HCT116 (cell line): ENCODE data around the gene BCL2L15. TPM values are rescaled to one million over a fixed set of nuclear protein-coding genes. Genes with fewer than 3 reads are reported as not detected.

Experiments
- ATAC-seq: fragments of 200-7000 bp; cut with Tn5 transposase; 2 replicates; pipeline ENCODE4 v1.9.1; 2020; ENCODE audit warnings: mild to moderate bottlenecking, moderate library complexity
- BruUV-seq: library from RNA; stranded (reverse); fragments of 400-500 nt; replicated peaks from 2 replicates; lab custom pipeline; 2021; lab: Mats Ljungman, UMichigan
- CTCF ChIA-PET: fragments of 300-600 bp; sonication (Branson Sonifier 250); formaldehyde crosslinking; loops from one replicate; lab custom pipeline; 2021; ENCODE audit warnings: antibody characterized with exemption; lab: Charles Lee
- POLR2A ChIA-PET: fragments of 300-600, 350-600 bp; sonication (Branson Sonifier 250); formaldehyde crosslinking; loops from one replicate; lab custom pipeline; 2021; ENCODE audit warnings: antibody characterized with exemption; lab: Charles Lee
- RAD21 ChIA-PET, 2 experiments: fragments of 300-600 bp; sonication (Branson Sonifier 250); formaldehyde crosslinking; loops; one replicate each; lab custom pipeline; 2023; ENCODE audit warnings: low total read pairs in 2 of 2; ENCODE audit not compliant: uncharacterized antibody in 2 of 2, unreplicated experiment in 2 of 2, low non-redundant PET in 1 of 2; lab: Charles Lee
- DNase-seq: peaks from one replicate; pipeline ENCODE4 v3.0.0-alpha.2; 2010; ENCODE audit warnings: low read depth, low spot score
- H2AFZ ChIP-seq: fragments of 200-600 bp; shearing (Covaris generic), sonication (generic); 2 replicates; pipeline ENCODE4 v1.6.1; 2017; ENCODE audit warnings: low read depth, mixed run types, mixed read lengths, antibody characterized with exemption, low read length; ENCODE audit not compliant: poor library complexity, severe bottlenecking
- H3K27ac ChIP-seq: 2 replicates; pipeline ENCODE4 v1.5.1; 2012; ENCODE audit warnings: low read depth, low read length
- H3K27me3 ChIP-seq: fragments of 200-600 bp; sonication (generic); 2 replicates; pipeline ENCODE4 v1.6.1; 2016; ENCODE audit warnings: mixed run types, low read length, mixed read lengths; ENCODE audit not compliant: insufficient read depth
- H3K36me3 ChIP-seq, 2 experiments: fragments of 200-500 bp in 1 of 2; fragments of 200-600 bp in 1 of 2; sonication (Bioruptor generic) in 1 of 2; sonication (generic) in 1 of 2; 2 replicates each; pipeline versions ENCODE4 v1.5.1 to v1.6.1; 2014 to 2016; ENCODE audit warnings: low read length in 2 of 2, inconsistent platforms in 1 of 2, mixed read lengths in 1 of 2, mixed run types in 1 of 2; ENCODE audit not compliant: insufficient read depth in 2 of 2, control insufficient read depth in 1 of 2
- H3K4me1 ChIP-seq, 2 experiments: fragments of 200-600 bp in 1 of 2; sonication (generic) in 1 of 2; 2 replicates each; pipeline versions ENCODE4 v1.5.1 to v1.6.1; 2012 to 2017; ENCODE audit warnings: low read length in 2 of 2, inconsistent platforms in 1 of 2, mild to moderate bottlenecking in 1 of 2, mixed read lengths in 1 of 2, mixed run types in 1 of 2, moderate library complexity in 1 of 2; ENCODE audit not compliant: insufficient read depth in 2 of 2, control insufficient read depth in 1 of 2
- H3K4me2 ChIP-seq: fragments of 200-600 bp; sonication (generic); 2 replicates; pipeline ENCODE4 v1.6.1; 2017; ENCODE audit warnings: mixed run types, low read length, mixed read lengths
- H3K4me3 ChIP-seq, 2 experiments: fragments of 200-600 bp in 1 of 2; sonication (generic) in 1 of 2; replicated peaks in 1 of 2; 2 replicates each; pipeline ENCODE4 v1.5.1; 2011 to 2016; ENCODE audit warnings: low read length in 2 of 2, control low read depth in 1 of 2, low read depth in 1 of 2, mild to moderate bottlenecking in 1 of 2, mixed read lengths in 1 of 2, mixed run types in 1 of 2
- H3K79me2 ChIP-seq: fragments of 200-600 bp; sonication (generic); 2 replicates; pipeline ENCODE4 v1.6.1; 2017; ENCODE audit warnings: mild to moderate bottlenecking, mixed run types, low read length, moderate library complexity, mixed read lengths; ENCODE audit not compliant: insufficient read depth
- H3K9ac ChIP-seq: fragments of 200-600 bp; sonication (generic); 2 replicates; pipeline ENCODE4 v1.6.1; 2016; ENCODE audit warnings: low read length, mixed read lengths
- H3K9me2 ChIP-seq: fragments of 200-600 bp; sonication (generic), shearing (Covaris generic); 2 replicates; pipeline ENCODE4 v1.6.1; 2017; ENCODE audit warnings: mixed run types, mild to moderate bottlenecking, moderate library complexity; ENCODE audit not compliant: insufficient read depth
- H3K9me3 ChIP-seq, 2 experiments: fragments of 200-500 bp in 1 of 2; fragments of 200-600 bp in 1 of 2; sonication (Bioruptor generic) in 1 of 2; sonication (generic) in 1 of 2; 2 replicates each; pipeline ENCODE4 v1.6.1; 2014 to 2017; ENCODE audit warnings: low read length in 2 of 2, mixed read lengths in 2 of 2, inconsistent platforms in 1 of 2, low read depth in 1 of 2, mild to moderate bottlenecking in 1 of 2, mixed run types in 1 of 2, moderate library complexity in 1 of 2; ENCODE audit not compliant: control insufficient read depth in 1 of 2, insufficient read depth in 1 of 2
- H4K20me1 ChIP-seq: fragments of 200-600 bp; sonication (generic), shearing (Covaris generic); 2 replicates; pipeline ENCODE4 v1.6.1; 2017; ENCODE audit warnings: mixed run types, mild to moderate bottlenecking, moderate library complexity; ENCODE audit not compliant: insufficient read depth
- CBX3 ChIP-seq: IDR thresholded peaks from 2 replicates; pipeline ENCODE4 v1.6.1; 2012; ENCODE audit warnings: low read depth
- ZBTB33 ChIP-seq: IDR thresholded peaks from 2 replicates; pipeline ENCODE4 v1.6.1; 2011; ENCODE audit warnings: mild to moderate bottlenecking, low read length, moderate library complexity; ENCODE audit not compliant: insufficient replicate concordance; ENCODE audit errors: extremely low read depth
- ZFX ChIP-seq: fragments of 450-650 bp; IDR thresholded peaks from 2 replicates; pipeline ENCODE4 v1.6.1; 2017
- intact Hi-C: fragments of 100-400 bp; cut with micrococcal nuclease; formaldehyde crosslinking; loops from 2 replicates; pipeline ENCODE4 v1.10.0; 2022
- total RNA-seq: library from RNA; stranded (reverse); gene quantifications from one replicate; pipeline ENCODE4 v1.2.1, GENCODE V29; 2021; ENCODE audit not compliant: unreplicated experiment

The BCL2L15 gene
- total RNA-seq, 1 experiment from 2014 or later = 0.54 TPM

GRCh38 chr1:113904293-113904673 lies 16.9 kb upstream of the BCL2L15 start:
- Histone ChIP-seq H3K9ac (peak overlapping the region; percentile 68), H3K27me3 (no peaks in the 10 kb centered on the region), H3K4me1 (peaks cover 4 to 15% of the 10 kb centered on the region in 2 experiments; a peak in 3 of 4 replicates), H3K9me3 (no peaks in the 10 kb centered on the region), H3K79me2 (peaks cover 26% of the 10 kb centered on the region), H2AFZ (peak overlapping the region; percentile 4), H3K4me2 (peak overlapping the region; percentile 86), H3K9me2 (no peaks in the 10 kb centered on the region), H3K27ac (peak overlapping the region; percentile 83), H3K36me3 (peaks cover 6 to 8% of the 10 kb centered on the region in 2 experiments; a peak in 1 of 4 replicates), H4K20me1 (no peaks in the 10 kb centered on the region), H3K4me3 (peak overlapping the region; percentile 99)
- DNase-seq (no peak), ATAC-seq (peak; percentile 35)
- ChIA-PET CTCF (interaction anchor here (0.6 kb wide), 1 partner anchor 914 kb away, joined by 6 read pairs; no protein-coding TSS in a partner anchor), RAD21 (interaction anchor here in 1 of 2 experiments (0.7 kb wide), 1 partner anchor 48 kb away, joined by 3 read pairs; no protein-coding TSS in a partner anchor), POLR2A (interaction anchor here (0.7 to 3.4 kb wide), 2 partner anchors 21 to 26 kb away, joined by 4 to 24 read pairs; partner anchors contain the start of gene HIPK1)
- TSS peak; percentile 68 for BruUV-seq
- intact Hi-C loops = loop anchor here (5.0 to 10.0 kb wide), 2 partner anchors 67 to 769 kb away; no protein-coding TSS in a partner anchor
- TF ChIP-seq CBX3 = no peak
- TF ChIP-seq ZBTB33 = no peak
- no peak for TF ChIP-seq ZFX
